Body of pancreas (tissue), 4 donors: ENCODE data around the gene TMSB10. TPM values are rescaled to one million over a fixed set of nuclear protein-coding genes. Genes with fewer than 3 reads are reported as not detected.

Experiments
- ATAC-seq: fragments of 150-250 bp; one replicate; pipeline ENCODE4 v1.9.1; 2016
- DNase-seq, 4 donors: peaks; one replicate each; pipeline ENCODE4 v3.0.0-alpha.2; 2019
- H3K27ac ChIP-seq, 4 donors: fragments of 200-600 bp; sonication (generic); 1 replicate in 3 of 4; 2 replicates in 1 of 4; pipeline versions ENCODE4 v1.5.1 to v1.6.1; 2016 to 2019; ENCODE audit warnings: mild to moderate bottlenecking in 1 of 4, mixed read lengths in 1 of 4, moderate library complexity in 1 of 4
- H3K27me3 ChIP-seq, 2 donors: fragments of 200-600 bp; sonication (generic); one replicate each; pipeline ENCODE4 v1.6.0; 2016; ENCODE audit warnings: mild to moderate bottlenecking in 1 of 2
- H3K36me3 ChIP-seq, 2 donors: fragments of 200-600 bp; sonication (generic); replicated peaks in 1 of 2; 2 replicates each; pipeline ENCODE4 v1.5.1; 2016; ENCODE audit warnings: low read depth in 2 of 2; ENCODE audit not compliant: insufficient read depth in 1 of 2
- H3K4me1 ChIP-seq: fragments of 200-600 bp; sonication (generic); one replicate; pipeline ENCODE4 v1.6.0; 2016
- H3K4me3 ChIP-seq, 2 donors: fragments of 200-600 bp; sonication (generic); 1 replicate in 1 of 2; 2 replicates in 1 of 2; pipeline ENCODE4 v1.5.1; 2016 to 2019
- H3K9me3 ChIP-seq, 3 donors: fragments of 200-600 bp; sonication (generic); 1 replicate in 2 of 3; 2 replicates in 1 of 3; pipeline ENCODE4 v1.5.1; 2016
- CTCF ChIP-seq, 7 experiments: fragments of 450-650 bp in 4 of 7; fragments of 200-600 bp in 3 of 7; sonication (generic) in 3 of 7; IDR thresholded peaks; one replicate each; pipeline ENCODE4 v1.5.1; 2016 to 2019; ENCODE audit warnings: antibody characterized with exemption in 7 of 7
- POLR2A ChIP-seq, 3 donors: fragments of 450-650 bp; IDR thresholded peaks; one replicate each; pipeline ENCODE4 v1.6.1; 2016; ENCODE audit warnings: antibody characterized with exemption in 3 of 3, mild to moderate bottlenecking in 2 of 3
- WGBS, 2 donors: methylation state at CpG; one replicate each; pipeline ENCODE4 v1.1.5; 2017; 5-methylcytosine and 5-hydroxymethylcytosine counted together
- intact Hi-C: fragments of 100-400 bp; cut with DNase I; formaldehyde crosslinking; loops from one replicate; pipeline ENCODE4 v1.15.1; 2023
- total RNA-seq, 2 donors: library from RNA; depleted of rRNA; stranded (reverse); fragments of >200 nt; gene quantifications; one replicate each; pipeline ENCODE4 v1.1.0, GENCODE V29; 2016

TMSB10 gene
- total RNA-seq, 2 donors from 2014 or later, result 672 to 866 TPM

DNA sequence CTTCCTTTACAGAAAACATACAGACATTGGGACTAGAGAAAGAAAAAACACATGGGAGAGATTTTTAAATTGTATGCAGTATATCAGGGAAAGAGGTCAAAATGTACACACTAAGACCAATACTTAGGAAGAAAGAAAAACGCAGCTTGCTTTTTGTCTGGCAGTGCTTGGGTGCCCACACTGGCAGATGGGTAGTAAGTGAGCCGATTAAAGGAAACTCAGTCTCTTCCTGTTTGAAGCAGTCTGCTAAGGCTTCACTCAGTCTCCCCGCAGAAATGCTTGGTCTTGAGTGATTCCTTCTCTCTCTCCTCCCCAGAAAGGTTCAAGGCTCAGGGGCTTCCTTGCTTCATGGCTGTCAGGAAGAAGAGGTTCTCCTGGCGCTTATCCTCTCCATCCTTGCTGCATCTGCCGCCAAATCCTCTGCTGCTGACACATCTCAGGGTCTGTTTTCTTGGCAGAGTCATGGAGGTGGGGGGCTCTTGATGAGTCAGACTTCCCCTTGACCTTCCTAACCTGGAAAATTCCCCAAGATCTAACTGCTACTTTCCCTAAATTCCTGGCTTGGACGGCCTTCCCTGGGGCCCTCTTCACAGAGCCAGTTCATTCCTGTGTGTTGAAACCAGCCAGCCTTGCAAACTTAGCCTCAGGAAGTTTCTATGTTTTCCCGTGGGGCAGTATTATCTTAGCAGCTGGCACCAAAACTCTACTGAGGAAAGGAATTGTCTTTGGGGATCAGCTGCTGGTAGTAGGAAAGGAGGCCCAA lies 10.5 kb upstream of the TMSB10 start:
- no peak for DNase-seq
- Histone ChIP-seq H3K4me1 (peaks cover 19% of the 10 kb centered on the region), H3K27ac (no peak overlapping the region), H3K9me3 (no peaks in the 10 kb centered on the region), H3K27me3 (no peaks in the 10 kb centered on the region), H3K36me3 (no peaks in the 10 kb centered on the region), H3K4me3 (no peak overlapping the region)
- WGBS, 2 donors, result 60 to 72% methylated on average over 7 of the region's 7 CpGs
- ATAC-seq, result no peak
- intact Hi-C loops, result no loop called here
- TF ChIP-seq POLR2A (IDR thresholded peaks at IDR 0.05) (no peak), CTCF (IDR thresholded peaks at IDR 0.05) (no peak)

GRCh38 chr2:84896567-84896966 lies 8.9 kb upstream of the TMSB10 start:
- WGBS, 2 donors, result 87 to 98% methylated on average over 2 of the region's 2 CpGs
- Histone ChIP-seq H3K36me3 (no peaks in the 10 kb centered on the region), H3K27ac (no peak overlapping the region), H3K4me1 (peaks cover 22% of the 10 kb centered on the region), H3K9me3 (no peaks in the 10 kb centered on the region), H3K4me3 (no peak overlapping the region), H3K27me3 (no peaks in the 10 kb centered on the region)
- DNase-seq, result no peak
- TF ChIP-seq CTCF (IDR thresholded peaks at IDR 0.05) (no peak), POLR2A (IDR thresholded peaks at IDR 0.05) (no peak)
- intact Hi-C loops, result no loop called here
- ATAC-seq, result no peak

DNA sequence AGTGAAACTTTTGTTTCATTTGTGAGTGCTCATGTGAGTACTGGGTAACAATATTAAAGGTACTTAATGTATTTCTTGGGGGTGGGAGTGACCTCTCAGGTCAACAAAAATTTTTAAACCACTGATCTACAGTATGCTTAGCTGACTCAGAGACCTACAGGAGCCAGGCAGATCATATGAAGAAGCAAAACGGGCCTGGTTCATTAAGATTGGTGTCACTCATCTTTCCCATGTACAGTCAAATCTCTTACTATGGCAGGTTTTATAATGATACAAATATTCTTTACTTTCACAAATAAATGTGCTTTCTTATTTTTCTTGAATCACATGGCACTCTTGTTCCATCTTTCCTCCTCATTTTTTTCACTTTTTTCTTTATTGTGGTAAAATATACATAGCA lies 7.7 kb upstream of the TMSB10 start:
- H3K27ac ChIP-seq, result no peak overlapping the region
- TF ChIP-seq POLR2A (IDR thresholded peaks at IDR 0.05) (no peak), CTCF (IDR thresholded peaks at IDR 0.05) (no peak)
- intact Hi-C loops, result no loop called here

GRCh38 chr2:84899304-84900204 lies 5.9 kb upstream of the TMSB10 start:
- ATAC-seq, result peak; percentile 81
- TF ChIP-seq POLR2A (IDR thresholded peaks at IDR 0.05) (no peak), CTCF (IDR thresholded peaks at IDR 0.05) (no peak)
- Histone ChIP-seq H3K9me3 (no peaks in the 10 kb centered on the region), H3K27me3 (no peaks in the 10 kb centered on the region), H3K27ac (peak overlapping the region; percentile 41 to 69 (median 53)), H3K4me3 (no peak overlapping the region), H3K4me1 (peaks cover 29% of the 10 kb centered on the region), H3K36me3 (no peaks in the 10 kb centered on the region)
- peak; percentile 46 to 74 (median 65) for DNase-seq
- WGBS, 2 donors, result 46 to 47% methylated on average over 8 of the region's 8 CpGs
- intact Hi-C loops, result no loop called here

More for the DNA sequence above, 7.7 kb upstream of the TMSB10 start:
- H3K4me3 ChIP-seq, result no peak overlapping the region
- peaks cover 22% of the 10 kb centered on the region for H3K4me1 ChIP-seq
- no peak for ATAC-seq
- H3K36me3 ChIP-seq, result no peaks in the 10 kb centered on the region
- DNase-seq, result no peak
- 67 to 70% methylated on average over 1 of the region's 1 CpG for WGBS, 2 donors
- no peaks in the 10 kb centered on the region for H3K9me3 ChIP-seq
- no peaks in the 10 kb centered on the region for H3K27me3 ChIP-seq
